T-helper 2 cell treated with Interferon-gamma antibody and Interleukin-4, amounts not matched to agents 5 μg/mL and 100 μg/mL, for 36 hours (primary cell): ENCODE data around the gene WDR45B.

Source experiments
- DNase-seq: peaks from one replicate; pipeline ENCODE4 v3.0.0; 2021; ENCODE audit warnings: low spot score
- H3K27ac Mint-ChIP-seq: one replicate; pipeline ENCODE4 v1.8.0; 2021; ENCODE audit warnings: mild to moderate bottlenecking, mixed read lengths
- H3K27me3 Mint-ChIP-seq: one replicate; pipeline ENCODE4 v1.8.0; 2021; ENCODE audit warnings: low read depth, mixed read lengths
- H3K36me3 Mint-ChIP-seq: one replicate; pipeline ENCODE4 v1.8.0; 2021; ENCODE audit warnings: low read depth, mixed read lengths
- H3K4me1 Mint-ChIP-seq: one replicate; pipeline ENCODE4 v1.8.0; 2021; ENCODE audit warnings: low read depth, mixed read lengths
- H3K4me3 Mint-ChIP-seq: one replicate; pipeline ENCODE4 v1.8.0; 2022; ENCODE audit warnings: mild to moderate bottlenecking, moderate library complexity, mixed read lengths
- H3K9me3 Mint-ChIP-seq: one replicate; pipeline ENCODE4 v1.8.0; 2021; ENCODE audit warnings: mixed read lengths

Gene WDR45B

DNA sequence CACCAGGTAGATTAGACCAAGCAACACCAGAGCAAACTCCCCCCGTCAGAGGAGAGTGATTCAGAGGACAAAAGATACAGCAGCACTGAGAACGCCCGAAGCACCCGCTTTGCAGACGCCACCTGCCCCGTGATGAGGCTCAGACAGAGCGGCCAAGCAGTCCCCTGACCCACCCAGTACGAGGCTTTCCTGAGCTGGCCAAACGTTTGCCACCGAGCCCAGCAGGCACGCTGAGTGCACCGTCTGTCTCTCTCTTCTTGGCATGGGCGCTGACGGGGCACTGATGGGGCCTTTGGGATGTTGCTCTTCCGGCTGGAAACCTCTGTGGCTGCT is 19.4 kb upstream of the WDR45B start:
- Mint-ChIP-seq H3K36me3 (no peaks in the 10 kb centered on the region), H3K27ac (no peak overlapping the region), H3K9me3 (no peaks in the 10 kb centered on the region), H3K27me3 (no peaks in the 10 kb centered on the region), H3K4me1 (peaks cover 6% of the 10 kb centered on the region), H3K4me3 (no peak overlapping the region)
- no peak for DNase-seq

DNA sequence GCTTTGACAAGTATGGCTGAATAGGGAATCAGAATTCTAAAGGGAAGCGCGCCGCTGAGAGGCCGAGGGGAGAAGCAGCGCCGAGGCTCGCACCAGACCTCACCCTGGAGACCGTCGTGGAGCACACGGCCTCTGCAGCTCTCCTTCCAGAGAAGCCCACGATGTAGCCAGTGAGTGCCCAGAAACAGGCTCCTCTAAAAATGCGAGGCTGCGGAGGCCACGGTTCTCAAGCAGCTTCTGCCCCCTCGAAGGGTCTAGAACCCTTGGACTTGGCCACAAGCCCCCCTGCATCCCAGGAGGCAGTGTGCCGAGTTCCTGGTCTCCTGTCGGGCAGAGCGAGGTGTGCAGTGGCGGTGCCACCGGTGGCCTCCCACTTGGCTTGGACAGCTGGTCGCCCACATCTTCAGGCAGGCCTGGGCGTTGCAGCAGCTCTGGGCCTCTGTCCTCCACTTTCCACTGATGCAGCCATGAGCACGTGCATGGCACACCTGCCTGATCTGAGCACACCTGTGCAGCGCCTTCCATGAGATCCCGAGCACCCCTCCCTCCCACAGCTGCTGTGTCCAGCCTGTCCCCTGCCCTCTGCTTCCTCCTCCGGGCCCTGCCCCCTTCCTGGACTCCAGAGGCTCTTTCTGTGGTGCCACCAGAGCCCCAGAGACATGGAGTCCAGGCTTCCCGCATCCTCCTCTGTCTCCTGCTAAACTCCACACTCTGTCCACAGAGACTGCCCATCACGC is 18.9 kb upstream of the WDR45B start:
- Mint-ChIP-seq H3K4me1 (peaks cover 6% of the 10 kb centered on the region), H3K27ac (no peak overlapping the region), H3K4me3 (no peak overlapping the region), H3K9me3 (no peaks in the 10 kb centered on the region), H3K27me3 (no peaks in the 10 kb centered on the region), H3K36me3 (no peaks in the 10 kb centered on the region)
- DNase-seq = no peak

DNA sequence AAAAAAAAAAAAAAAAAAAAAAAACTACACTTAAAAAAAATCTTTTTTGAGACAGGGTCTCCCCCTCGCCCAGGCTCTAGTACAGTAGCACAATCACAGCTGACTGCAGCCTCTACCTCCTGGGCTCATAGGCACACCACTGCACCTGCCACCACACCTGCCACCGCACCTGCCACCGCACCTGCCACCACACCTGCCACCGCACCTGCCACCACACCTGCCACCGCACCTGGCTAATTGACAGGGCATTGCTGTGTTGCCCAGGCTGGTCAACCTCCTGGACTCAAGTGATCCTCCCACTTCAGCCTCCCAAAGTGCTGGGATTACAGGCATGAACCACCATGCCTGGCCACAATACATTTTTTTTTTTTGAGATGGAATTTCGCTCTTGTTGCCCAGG is 17.6 kb upstream of the WDR45B start:
- H3K27me3 Mint-ChIP-seq = no peaks in the 10 kb centered on the region
- no peaks in the 10 kb centered on the region for H3K36me3 Mint-ChIP-seq
- DNase-seq = no peak
- peaks cover 4% of the 10 kb centered on the region for H3K4me1 Mint-ChIP-seq
- no peak overlapping the region for H3K4me3 Mint-ChIP-seq
- no peaks in the 10 kb centered on the region for H3K9me3 Mint-ChIP-seq
- H3K27ac Mint-ChIP-seq = no peak overlapping the region

- no peaks in the 10 kb centered on the region for H3K9me3 Mint-ChIP-seq
- H3K4me1 Mint-ChIP-seq = peaks cover 4% of the 10 kb centered on the region
- no peak overlapping the region for H3K4me3 Mint-ChIP-seq
- H3K27me3 Mint-ChIP-seq = no peaks in the 10 kb centered on the region
- H3K36me3 Mint-ChIP-seq = no peaks in the 10 kb centered on the region
- H3K27ac Mint-ChIP-seq = no peak overlapping the region
- DNase-seq = no peak
These were observed 17.0 kb upstream of the WDR45B start for GRCh38 chr17:82665217-82665616.

GRCh38 chr17:82664701-82665182 is 16.5 kb upstream of the WDR45B start:
- no peaks in the 10 kb centered on the region for H3K9me3 Mint-ChIP-seq
- no peak for DNase-seq
- H3K27ac Mint-ChIP-seq = no peak overlapping the region
- H3K36me3 Mint-ChIP-seq = no peaks in the 10 kb centered on the region
- H3K4me3 Mint-ChIP-seq = no peak overlapping the region
- peaks cover 4% of the 10 kb centered on the region for H3K4me1 Mint-ChIP-seq
- no peaks in the 10 kb centered on the region for H3K27me3 Mint-ChIP-seq

- no peak overlapping the region for H3K27ac Mint-ChIP-seq
- H3K4me1 Mint-ChIP-seq = peaks cover 4% of the 10 kb centered on the region
- H3K9me3 Mint-ChIP-seq = no peaks in the 10 kb centered on the region
- no peak overlapping the region for H3K4me3 Mint-ChIP-seq
- no peak for DNase-seq
- H3K36me3 Mint-ChIP-seq = no peaks in the 10 kb centered on the region
- H3K27me3 Mint-ChIP-seq = no peaks in the 10 kb centered on the region
These were observed 16.0 kb upstream of the WDR45B start for GRCh38 chr17:82664276-82664575.

- Mint-ChIP-seq H3K27ac (no peak overlapping the region), H3K4me3 (no peak overlapping the region)
These were observed 15.4 kb upstream of the WDR45B start for GRCh38 chr17:82663381-82664275.

DNA sequence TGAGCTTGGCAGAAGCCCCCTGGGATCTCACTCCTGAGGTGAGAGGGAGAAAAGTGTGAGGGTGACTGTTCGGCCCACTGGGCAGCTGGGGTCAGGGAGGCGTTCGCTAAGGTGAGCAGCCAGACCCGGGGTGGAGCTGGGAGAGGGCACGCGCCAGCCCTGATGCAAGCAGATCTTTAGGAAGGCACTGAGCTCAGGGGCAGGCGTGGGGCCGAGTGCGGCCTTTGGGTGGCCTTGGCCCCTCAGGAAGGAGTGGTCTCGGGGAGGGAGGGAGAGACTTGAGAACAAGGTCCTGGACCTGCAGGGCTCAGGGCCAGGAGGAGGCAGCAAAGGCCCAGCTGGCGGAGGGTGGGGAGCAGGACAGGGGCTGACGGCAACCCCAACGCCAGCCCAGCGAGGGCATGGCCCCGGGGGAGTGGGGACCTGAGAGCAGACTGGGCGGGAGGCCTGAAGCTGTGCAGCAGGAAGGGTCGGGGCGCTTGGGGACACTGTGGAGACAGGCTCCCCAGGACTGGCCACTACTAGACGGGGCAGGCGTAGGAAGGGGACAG is 14.5 kb upstream of the WDR45B start:
- Mint-ChIP-seq H3K9me3 (no peaks in the 10 kb centered on the region), H3K4me3 (no peak overlapping the region), H3K27ac (no peak overlapping the region), H3K27me3 (no peaks in the 10 kb centered on the region), H3K36me3 (no peaks in the 10 kb centered on the region), H3K4me1 (no peaks in the 10 kb centered on the region)
- DNase-seq = no peak

More at GRCh38 chr17:82663381-82664275, 15.4 kb upstream of the WDR45B start:
- no peaks in the 10 kb centered on the region for H3K9me3 Mint-ChIP-seq
- no peaks in the 10 kb centered on the region for H3K27me3 Mint-ChIP-seq
- no peaks in the 10 kb centered on the region for H3K36me3 Mint-ChIP-seq
- H3K4me1 Mint-ChIP-seq = peaks cover 2% of the 10 kb centered on the region
- no peak for DNase-seq

DNA sequence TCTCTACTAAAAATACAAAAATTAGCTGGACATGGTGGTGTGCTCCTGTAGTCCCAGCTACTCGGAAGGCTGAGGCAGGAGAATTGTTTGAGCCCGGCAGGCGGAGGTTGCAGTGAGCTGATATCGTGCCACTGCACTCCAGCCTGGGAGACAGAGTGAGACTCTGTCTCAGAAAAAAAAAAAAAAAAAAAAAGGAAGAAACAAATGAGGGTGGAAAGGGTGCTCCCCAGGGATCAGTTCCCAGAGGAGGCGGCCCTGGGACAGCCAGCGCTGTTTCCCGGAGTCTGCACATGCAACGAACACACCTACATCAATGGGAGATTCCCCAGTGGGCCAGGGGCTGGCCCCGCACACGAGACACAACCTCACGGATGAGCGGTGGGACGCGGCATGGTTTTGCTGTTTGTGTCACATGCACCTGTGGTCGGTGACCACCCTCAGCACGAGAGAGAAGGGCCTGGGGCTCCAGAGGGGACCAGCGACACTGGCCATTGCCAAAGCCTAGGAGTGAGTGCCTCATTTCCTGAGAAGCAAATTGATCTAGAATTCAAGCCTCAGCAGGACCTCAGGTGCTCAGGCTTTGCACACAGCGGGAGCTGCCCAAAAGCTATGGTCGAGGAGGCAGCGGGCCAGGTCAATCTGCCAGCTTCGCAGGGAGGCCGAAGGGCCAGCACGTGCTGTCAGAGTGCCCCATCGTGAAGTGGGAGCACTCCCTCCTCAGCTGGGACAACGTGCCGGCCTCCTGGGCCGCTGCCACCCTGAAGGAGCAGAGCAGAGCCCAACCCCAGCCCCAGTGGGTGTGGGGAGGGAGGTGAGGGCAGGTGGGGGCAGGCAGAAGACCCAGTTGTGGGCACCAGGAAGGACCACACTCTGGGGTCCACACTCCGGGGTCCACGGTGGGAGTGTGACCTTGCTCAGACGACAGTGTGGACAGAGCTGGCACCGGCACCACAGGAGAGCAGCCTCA is 13.8 kb upstream of the WDR45B start:
- H3K4me1 Mint-ChIP-seq = no peaks in the 10 kb centered on the region
- no peaks in the 10 kb centered on the region for H3K9me3 Mint-ChIP-seq
- no peak overlapping the region for H3K27ac Mint-ChIP-seq
- H3K4me3 Mint-ChIP-seq = no peak overlapping the region
- DNase-seq = no peak
- no peaks in the 10 kb centered on the region for H3K27me3 Mint-ChIP-seq
- no peaks in the 10 kb centered on the region for H3K36me3 Mint-ChIP-seq

DNA sequence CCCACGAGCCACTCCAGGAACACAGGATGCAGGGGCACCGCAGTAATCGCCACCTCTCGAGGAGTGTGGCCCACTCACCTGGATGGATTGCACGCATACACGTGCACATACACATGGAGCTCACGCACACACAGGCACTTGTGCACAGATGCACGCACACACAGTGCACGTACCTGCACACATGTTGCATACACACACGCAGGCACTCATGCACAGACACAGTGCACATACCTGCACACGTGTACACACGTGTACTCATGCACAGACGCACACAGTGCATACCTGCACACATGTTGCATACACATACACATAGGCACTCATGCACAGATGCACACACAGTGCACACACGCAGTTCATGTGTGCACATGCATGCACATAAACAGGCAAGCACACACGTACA is 11.6 kb upstream of the WDR45B start:
- no peak overlapping the region for H3K27ac Mint-ChIP-seq
- DNase-seq = no peak
- H3K36me3 Mint-ChIP-seq = no peaks in the 10 kb centered on the region
- no peak overlapping the region for H3K4me3 Mint-ChIP-seq
- no peaks in the 10 kb centered on the region for H3K9me3 Mint-ChIP-seq
- H3K27me3 Mint-ChIP-seq = no peaks in the 10 kb centered on the region
- no peaks in the 10 kb centered on the region for H3K4me1 Mint-ChIP-seq

- no peak for DNase-seq
- no peak overlapping the region for H3K27ac Mint-ChIP-seq
- no peaks in the 10 kb centered on the region for H3K9me3 Mint-ChIP-seq
- no peak overlapping the region for H3K4me3 Mint-ChIP-seq
- H3K36me3 Mint-ChIP-seq = no peaks in the 10 kb centered on the region
- H3K4me1 Mint-ChIP-seq = no peaks in the 10 kb centered on the region
- H3K27me3 Mint-ChIP-seq = no peaks in the 10 kb centered on the region
These were observed 10.7 kb upstream of the WDR45B start for GRCh38 chr17:82658796-82659452.

DNA sequence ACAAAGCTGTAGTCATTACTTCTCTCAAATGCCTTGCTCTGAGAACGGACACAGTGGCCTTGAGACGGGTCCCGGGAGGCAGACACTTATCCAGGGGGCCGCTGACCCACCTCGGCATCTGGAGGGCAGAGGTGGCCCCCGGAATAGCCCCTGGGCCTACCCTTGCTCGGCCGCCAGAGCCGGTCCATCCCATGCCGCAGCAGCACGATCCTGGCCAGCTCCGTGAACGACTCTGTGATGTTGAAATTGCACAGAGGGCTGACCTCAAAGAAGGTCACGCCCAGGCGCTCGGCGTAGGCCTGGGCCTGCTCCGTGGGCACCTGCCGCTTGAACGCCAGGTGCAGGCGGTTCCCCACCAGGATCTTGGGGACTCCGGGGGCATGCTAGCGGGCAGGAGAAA is 10.1 kb upstream of the WDR45B start:
- Mint-ChIP-seq H3K36me3 (no peaks in the 10 kb centered on the region), H3K4me3 (no peak overlapping the region), H3K27ac (no peak overlapping the region), H3K4me1 (no peaks in the 10 kb centered on the region), H3K27me3 (no peaks in the 10 kb centered on the region), H3K9me3 (no peaks in the 10 kb centered on the region)
- no peak for DNase-seq

DNA sequence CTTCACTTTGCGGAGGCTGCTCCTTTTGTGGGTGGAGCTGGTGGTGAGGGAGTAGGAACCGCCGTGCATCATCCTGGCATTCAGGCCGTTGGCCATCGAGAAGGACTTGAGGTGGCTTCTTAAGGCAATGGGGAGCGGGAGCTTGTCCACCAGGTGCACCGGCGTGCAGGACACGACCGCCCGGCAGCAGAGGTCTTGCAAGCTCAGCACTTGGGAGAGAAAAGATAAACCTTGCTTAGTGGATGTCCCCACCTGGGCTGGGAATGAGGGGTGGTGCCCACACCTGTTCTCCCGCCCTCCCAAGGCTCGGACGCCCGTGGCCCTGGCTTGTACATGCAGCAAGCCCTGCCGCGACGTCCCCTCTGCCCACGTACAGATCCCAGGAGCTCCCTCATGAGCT is 9.7 kb upstream of the WDR45B start:
- no peaks in the 10 kb centered on the region for H3K9me3 Mint-ChIP-seq
- no peaks in the 10 kb centered on the region for H3K27me3 Mint-ChIP-seq
- H3K36me3 Mint-ChIP-seq = no peaks in the 10 kb centered on the region
- no peak overlapping the region for H3K27ac Mint-ChIP-seq
- H3K4me1 Mint-ChIP-seq = no peaks in the 10 kb centered on the region
- no peak for DNase-seq
- H3K4me3 Mint-ChIP-seq = no peak overlapping the region
